NCI-H69 (cell line): ENCODE data around the gene KLHL22.
A peak's percentile ranks its signal among the peaks of the same experiment; 100 is the strongest.
"Not testable (repeated sequence)": the region's sequence is repeated elsewhere in the genome, so short reads cannot be mapped to it uniquely, and the experiment has no call there.

Source experiments
- DNase-seq: peaks from one replicate; lab custom pipeline; 2025; lab: John Stamatoyannopoulos, UW

KLHL22 gene

DNA sequence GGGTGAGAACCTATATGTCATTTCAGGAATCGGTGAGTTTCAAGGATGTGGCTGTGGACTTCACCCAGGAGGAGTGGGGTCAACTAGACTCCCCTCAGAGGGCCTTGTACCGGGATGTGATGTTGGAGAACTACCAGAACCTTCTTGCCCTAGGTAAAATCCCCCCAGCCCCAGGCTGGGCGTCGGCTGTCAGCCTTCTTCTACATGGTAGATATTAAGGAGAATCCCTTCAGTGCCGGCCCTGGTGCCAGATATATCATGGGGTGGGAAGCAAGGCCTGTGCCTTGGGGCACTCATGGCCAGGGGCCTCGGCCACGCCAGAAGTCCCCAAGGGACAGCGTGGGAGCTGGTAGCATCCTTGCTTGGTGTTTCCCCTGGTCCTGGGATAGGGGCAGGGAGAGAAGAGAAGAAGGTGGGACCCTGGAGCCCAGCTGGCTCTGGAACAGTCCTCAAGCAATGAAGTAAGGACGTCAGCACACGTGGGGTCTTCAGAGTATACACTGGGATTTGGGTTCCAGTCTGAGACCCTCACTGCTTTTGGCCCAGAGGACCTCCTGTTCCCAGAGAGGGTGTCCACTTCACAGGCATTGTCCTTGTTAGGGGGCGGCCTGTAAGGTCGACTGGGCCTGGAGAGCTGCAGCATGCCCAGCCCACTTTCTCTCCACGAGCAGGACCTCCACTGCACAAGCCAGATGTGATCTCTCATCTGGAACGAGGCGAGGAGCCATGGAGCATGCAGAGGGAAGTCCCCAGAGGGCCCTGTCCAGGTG is 94.8 kb downstream of the KLHL22 start:
- no peak for DNase-seq

DNA sequence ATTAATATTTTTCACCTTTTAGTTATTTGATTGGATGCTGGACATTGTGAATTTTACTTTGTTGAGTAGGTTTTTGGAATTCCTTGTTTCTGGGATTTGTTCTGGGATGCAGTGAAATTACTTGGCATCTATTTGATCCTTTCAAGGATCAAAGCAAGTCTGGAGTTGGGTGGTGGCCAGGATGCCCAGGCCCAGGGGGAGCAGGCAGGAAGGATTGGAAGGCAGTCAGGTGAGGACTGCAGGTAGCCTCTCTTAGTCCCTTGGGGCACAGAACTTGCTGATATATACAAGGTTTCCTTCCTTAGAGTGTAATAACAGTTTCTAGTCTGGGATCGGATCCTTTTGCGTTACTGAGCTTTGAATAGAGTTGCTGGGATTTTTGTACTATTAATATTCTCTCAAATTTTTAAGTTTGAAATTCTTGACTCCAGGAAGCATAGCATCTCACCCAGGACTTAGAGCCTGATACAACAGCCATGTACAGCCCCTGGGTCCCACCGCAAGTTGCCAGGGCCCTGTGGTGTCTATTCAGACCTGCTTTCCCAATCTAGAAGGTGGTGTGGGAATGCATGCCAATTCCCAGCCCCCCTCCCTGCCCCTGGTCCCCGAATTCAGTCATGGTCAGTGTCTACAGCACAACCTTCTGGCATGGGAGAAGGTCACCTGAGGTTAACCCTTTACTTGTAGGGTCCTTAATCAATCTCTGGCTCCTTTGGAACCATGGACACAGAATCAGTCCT is 95.6 kb downstream of the KLHL22 start:
- peak; percentile 7 for DNase-seq

DNA sequence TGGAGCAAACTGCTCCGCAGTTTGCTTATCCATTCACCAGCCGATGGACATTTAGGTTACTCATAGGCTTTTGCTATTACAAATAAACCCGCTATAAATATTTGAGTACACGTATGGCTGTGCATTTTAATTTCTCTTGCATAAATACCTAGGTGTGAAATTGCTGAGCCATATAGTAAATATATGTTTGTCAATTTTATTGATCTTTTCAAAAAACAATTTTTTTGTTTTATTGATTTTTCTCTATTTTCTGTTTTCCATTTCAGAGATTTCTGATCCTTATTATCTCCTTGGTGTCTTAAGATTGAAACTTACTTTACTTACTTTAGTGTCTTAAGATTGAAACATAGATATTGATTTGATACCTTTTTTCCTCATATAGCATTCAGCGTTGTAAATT is 97.2 kb downstream of the KLHL22 start:
- DNase-seq: no peak

DNA sequence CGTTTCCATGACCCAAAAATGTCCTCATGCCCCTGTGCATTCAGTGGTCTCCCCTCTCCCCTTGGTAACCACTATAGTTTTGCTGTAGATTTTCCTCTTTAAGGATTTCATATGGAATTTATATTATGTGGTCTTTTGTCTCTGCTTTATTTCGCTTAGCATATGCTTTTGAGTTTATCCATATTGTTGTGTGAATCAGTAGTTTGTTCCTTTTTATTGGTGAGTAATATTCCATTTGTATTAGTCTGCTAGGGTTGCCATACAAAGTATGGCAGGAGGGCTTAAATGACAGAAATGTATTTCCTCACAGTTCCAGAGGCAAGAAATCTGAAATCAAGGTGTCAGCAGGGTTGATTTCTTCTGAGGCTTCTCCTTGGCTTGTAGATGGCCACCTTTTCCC is 98.1 kb downstream of the KLHL22 start:
- DNase-seq: no peak

DNA sequence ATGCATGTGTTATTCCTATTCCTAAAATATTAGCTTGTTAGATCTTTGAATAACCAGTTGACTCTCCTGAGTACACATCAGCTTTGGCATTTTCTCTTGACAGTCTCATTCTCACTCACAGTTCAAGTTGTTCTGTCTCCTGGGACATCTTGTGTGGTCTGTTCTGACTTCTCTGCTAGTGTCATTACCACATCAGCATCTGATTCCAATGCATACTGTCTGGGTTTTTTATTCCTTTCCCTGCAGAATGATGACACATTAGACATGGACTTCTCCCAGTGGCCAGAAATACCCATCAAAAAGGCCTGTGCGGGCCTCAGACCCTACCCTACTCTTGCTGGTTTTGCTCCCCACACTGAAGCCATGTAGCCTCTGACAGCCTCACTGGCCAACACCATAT is 99.0 kb downstream of the KLHL22 start:
- DNase-seq: no peak

DNA sequence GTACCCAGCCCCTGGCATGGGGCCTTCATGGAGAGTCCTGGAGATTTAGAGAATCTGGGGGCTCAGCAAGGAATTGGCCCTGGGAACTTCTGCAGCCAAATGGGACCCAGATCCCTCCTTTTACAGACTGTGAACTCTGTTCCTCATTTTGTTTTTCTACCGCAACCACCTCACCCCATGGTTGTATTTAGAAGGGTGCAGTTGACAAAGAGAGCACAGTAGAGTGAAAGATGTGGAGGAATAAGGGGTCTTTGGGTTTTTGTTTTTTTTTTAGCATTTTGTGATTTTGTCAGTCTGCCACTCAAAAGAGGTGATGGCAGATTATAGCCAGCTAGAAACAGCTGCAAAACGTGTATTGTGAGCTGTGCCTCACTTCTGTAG is 99.7 kb downstream of the KLHL22 start:
- DNase-seq: no peak

DNA sequence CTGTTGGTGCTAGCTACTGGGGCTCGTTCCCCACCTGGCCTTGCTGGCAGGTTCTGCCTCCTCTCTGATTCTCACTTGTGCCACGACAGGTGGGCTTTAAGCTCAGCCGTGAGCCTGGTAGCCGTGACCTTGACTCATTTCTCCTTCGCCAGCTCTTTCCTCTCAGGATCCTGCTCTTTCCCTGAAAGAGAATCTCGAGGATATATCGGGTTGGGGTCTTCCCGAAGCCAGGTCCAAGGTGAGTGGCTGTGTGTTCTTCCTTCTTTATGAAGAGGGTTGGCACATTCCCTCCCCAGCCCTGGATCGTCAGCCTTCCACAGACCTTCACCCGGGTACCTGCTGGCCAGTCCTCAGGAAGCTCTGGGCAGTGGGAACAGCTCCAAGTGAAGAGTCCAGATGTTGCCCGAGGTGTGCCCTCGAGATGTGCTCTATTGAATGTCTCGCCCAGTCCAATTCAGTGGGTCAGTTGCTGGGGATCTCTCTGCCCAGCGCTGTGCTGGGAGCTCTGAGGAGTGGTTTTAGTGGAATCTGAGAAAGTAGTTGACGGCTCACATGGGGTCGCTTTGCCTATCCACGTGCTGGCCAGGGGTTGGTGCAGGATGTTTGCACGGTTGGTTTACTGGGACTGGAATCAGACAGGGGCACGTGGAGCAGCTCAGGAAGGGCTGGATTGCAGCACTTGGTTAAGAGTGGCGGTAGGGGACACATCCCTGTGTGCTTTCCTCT is 100.3 kb downstream of the KLHL22 start:
- peak; percentile 32 for DNase-seq

DNA sequence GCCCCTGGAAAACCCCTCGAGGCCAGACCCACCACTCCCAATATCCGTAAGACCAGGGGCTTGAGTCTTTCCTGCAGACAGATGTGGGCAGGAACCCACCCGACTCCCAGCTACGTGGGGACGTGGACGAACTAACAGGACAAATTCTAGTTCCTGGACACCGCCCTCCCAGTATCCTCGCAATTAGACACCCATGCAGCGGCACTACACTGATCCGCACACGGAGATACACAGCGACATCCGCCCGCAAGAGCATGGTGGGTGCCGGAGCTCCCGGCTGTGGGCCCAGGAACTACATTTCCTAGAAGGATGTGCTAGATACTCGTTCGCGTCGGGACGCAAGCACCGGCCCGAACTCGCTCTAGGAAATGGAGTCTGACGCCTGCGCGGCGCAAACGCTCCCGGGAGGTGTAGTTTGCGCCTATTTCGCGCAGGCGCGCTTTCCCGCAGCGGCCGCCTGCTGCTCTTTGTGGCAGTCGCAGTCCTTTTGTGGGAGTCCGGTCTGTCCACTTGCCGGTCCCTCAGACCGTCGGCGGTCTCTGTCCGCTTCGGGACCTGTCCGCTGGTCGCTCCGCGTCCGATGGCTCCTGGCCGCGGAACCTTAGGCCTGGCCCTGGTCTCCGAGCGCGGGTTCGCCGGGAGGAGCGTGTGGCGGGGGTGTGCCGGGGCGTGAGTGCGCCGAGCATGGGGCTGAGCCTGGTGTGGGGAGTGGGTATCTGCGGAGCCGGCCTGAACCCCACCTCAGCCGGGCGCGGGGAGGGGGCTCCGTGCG is 101.7 kb downstream of the KLHL22 start, which contains the start of gene ZNF74:
Gene ZNF74, plus strand, starts transcription at position 447 of the 772 bp plus-strand sequence. CDS start 478 bp downstream, outside the sequence.
- DNase-seq: peak; percentile 94

DNA sequence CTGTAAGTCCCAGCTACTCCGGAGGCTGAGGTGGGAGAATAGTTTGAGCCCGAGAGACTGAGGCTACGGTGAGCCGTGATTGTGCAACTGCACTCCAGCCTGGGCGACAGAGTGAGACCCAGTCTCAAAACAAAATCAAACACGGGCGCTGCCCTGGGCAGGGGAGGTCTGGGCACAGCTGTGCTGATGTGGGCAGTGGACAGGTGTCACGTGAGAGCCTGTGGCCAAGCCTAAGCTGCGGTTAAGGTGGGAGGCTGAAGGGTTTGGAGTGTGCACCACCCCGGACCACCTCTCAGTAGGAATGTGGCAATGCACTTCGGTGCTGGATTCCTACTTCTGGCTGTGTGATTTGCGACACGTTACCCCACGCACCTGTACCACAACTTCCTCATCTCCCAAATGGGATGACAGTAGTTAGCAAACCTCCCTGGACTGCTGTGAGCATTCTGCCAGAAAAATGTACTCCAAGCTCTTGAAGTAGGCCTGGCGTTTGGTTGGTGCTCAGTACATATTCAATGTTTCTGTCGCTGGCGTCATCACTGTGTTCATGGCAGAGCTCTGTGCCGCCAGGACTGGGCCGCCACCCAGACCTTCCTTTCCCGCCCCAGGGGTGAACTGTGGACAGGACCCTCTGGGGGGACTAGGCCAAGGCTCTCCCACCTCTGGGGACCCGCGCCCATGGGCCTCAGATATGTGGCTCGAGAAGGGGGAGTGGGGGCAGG is 102.5 kb downstream of the KLHL22 start:
- DNase-seq: no peak

DNA sequence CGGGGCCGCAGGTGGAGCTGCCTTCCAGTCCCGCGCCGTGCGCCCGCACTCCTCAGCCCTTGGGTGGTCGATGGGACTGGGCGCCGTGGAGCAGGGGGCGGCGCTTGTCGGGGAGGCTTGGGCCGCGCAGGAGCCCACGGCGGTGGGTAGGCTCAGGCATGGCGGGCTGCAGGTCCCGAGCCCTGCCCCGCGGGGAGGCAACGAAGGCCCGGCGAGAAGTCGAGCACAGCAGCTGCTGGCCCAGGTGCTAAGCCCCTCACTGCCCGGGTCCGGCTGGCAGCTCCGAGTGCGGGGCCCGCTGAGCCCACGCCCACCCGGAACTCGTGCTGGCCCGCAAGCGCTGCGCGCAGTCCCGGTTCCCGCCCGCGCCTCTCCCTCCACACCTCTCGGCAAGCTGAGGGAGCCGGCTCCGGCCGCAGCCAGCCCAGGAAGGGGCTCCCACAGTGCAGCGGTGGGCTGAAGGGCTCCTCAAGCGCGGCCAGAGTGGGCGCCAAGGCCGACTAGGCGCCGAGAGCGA is 103.2 kb downstream of the KLHL22 start:
- not testable (repeated sequence) for DNase-seq
